NCI-H1417 treated with DMSO at 0.1 percent for 48 hours (cell line): ENCODE data around the gene SULT1B1.
"Not testable (repeated sequence)": the region's sequence is repeated elsewhere in the genome, so short reads cannot be mapped to it uniquely, and the experiment has no call there.

ENCODE experiments used
- DNase-seq: peaks from one replicate; lab custom pipeline; 2025; lab: John Stamatoyannopoulos, UW

SULT1B1 gene

DNA sequence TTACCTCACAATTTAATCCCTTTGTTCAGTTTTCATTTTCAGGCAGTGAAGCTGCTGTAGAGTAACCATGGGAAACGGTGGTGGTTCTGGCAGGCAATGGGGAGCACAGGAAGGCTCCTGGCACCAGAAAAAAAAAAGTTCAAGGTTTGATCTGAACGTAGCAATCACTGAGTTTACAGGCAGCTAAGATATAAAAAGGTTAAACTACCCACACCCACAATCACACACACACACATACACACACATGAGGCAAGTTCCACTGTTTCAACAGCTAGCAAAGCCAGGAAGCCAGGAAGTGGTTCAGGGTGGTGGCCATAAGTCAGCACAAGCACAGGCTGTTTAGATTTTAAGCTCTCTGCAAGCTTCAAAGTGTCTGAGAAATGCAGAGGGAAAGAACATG is at the start of gene SULT1B1:
Gene SULT1B1, minus strand, starts transcription at position 166 of the 400 bp plus-strand sequence. CDS start 5,403 bp downstream, outside the sequence.
- DNase-seq = no peak

- no peak for DNase-seq
Observed at GRCh38 chr4:69800599-69800998, 40.2 kb upstream of the SULT1B1 start.

DNA sequence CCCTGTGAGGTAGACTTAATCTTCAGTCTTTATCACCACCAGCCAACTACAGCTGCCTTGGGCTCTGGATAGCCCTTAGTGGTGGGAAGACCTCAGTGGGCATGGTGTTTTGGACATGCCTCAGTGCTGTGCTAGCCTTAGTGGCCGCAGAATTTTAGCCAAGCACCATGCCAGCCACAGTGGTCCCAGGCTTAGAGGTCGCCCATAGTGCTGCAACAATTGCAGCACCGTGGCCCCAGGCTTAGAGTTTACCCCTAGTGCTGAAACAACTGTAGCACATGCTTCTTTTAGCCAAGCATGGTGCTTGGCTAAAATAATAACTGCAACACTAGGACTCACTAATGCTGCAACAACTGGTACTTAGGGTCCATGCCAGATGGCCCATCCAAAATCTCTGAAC is 38.9 kb upstream of the SULT1B1 start:
- no peak for DNase-seq

DNA sequence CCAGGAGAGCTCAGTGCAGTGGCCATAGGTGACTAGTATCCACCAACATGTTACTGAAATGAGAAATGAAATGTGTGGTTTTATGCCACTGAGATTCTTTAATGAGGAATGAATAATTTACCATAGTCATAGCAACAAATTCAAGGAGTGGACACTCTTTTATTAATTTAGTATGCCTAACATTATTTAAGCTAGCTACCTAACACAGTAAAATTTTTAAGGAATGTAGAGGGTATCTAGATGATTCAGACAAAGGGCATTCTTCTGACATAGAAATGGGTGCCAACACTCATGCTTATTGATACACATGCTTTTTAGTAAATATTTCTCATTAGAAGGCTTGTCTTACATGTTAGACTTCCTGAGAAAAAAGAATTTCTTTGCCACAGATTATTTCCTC is 33.3 kb upstream of the SULT1B1 start:
- DNase-seq = no peak

DNA sequence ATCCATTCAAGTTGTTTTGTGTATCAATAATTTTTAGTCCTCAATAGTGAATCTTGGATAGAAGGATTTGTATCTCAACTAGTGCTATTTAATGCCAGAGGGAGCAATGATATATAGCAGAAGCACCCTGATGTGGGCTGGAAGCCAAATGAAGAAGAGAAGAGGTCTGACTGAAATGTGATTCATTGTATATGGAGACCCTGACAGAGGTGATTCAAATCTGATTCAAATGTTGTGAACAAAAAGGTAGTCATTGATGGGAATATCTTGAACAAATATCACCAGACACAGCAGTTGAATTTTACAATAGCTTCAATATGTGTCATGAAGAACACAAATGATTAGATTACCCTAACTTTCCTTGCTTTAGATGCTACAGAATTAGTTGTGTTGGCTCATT is 27.5 kb upstream of the SULT1B1 start:
- DNase-seq = no peak

GRCh38 chr4:69786547-69786946 is 26.1 kb upstream of the SULT1B1 start:
- DNase-seq = no peak

DNA sequence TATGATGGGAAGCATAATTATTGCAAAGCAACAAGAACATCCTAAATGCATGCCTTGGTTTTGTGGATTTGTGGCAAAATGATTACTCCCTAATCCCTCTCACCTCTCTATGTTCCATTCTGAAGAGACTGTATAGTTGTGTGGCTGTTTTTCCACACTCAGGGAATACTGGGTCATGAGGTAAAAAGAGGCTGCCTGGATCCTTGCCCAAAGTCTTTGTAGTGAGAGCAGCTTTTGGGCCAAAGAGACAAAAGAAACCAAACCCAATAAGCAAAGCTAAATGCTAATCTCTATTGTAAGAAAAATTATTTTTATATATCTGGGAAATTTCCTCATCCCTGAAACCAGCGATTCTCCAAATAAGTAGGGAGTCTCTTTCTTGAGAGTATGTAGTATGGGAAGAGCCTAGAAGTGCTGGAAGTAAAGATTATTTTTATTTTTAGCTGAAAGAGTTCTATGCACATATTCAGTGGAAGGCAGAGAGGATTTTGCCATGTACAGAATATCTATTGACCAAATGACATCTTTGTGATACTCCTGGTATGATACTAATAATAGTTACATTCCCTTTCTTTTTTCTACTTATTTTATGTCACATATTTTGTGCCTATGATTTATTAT is 24.9 kb upstream of the SULT1B1 start:
- no peak for DNase-seq

DNA sequence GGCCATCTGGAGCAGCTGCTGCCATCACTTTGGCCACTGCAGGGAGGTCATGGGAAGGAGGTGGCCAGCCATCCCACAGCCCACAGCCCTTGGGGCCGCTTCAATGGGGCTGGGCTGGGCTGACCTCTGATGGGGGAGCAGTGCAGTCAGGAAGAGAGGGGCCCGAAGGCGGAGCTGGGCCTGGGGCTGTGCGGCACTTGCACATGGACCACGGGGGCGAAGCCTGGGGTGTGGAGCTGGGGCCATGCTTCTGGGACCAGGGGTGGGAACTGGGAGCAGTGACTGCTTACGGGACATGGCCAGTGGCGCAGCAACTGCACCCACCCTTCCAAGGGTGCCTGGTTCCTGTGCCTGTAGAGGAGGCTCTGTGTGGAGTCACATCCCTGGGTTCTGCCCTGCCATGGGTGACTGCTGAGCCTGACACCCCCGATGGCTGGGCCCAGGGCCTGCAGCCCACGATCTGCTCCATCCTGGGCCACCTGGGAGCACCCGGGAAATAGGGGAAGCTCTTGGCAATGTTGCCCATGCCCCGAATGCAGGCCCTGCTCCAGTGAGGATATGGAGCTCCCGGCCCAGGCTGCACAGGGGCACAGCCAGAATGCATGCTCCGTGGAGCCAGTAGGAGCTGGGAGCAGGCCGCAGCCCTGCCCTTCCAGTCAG is 22.4 kb upstream of the SULT1B1 start:
- DNase-seq = no peak

GRCh38 chr4:69781458-69782418 is 21.3 kb upstream of the SULT1B1 start:
- peak; percentile 40 for DNase-seq

- no peak for DNase-seq
Observed at GRCh38 chr4:69780141-69780540, 19.7 kb upstream of the SULT1B1 start.

DNA sequence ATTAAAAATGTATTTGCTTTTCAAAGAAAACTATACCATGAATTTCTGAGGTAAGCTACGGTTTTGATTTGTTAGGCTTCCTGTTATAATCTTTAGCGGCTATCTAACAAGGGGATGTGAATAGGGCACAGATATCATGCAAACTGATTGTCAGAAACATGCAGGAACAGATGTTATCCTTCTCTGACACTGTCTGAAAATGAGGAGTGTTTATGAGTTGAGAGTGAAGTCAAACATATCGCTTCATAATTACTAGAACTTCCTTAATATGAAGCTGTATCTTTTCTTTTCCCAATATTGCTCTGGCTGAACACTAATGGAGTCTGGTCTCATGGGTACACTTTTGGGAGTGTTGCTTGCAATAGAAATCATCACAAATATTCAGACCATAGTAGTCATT is 16.3 kb upstream of the SULT1B1 start:
- DNase-seq = no peak

GRCh38 chr4:69775321-69775867 is 15.0 kb upstream of the SULT1B1 start:
- DNase-seq = no peak

DNA sequence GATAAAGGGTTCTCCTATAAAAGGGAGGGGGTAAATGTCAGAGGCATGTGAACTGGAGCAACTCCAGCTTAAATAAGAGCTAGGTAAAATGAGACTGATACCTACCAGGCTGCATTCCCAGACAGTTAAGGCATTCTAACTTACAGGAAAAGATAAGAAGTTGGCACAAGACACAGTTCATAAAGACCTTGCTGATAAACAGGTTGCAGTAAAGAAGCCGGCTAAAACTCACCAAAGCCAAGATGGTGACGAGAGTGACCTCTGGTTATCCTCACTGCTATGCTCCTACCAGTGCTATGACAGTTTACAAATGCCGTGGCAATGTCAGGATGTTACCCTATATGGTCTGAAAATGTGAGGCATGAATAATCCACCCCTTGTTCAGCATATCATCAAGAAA is 13.1 kb upstream of the SULT1B1 start:
- no peak for DNase-seq

GRCh38 chr4:69768554-69768953 is 8.1 kb upstream of the SULT1B1 start:
- DNase-seq = not testable (repeated sequence)

- DNase-seq = no peak
Observed at GRCh38 chr4:69765751-69766150, 5.3 kb upstream of the SULT1B1 start.

DNA sequence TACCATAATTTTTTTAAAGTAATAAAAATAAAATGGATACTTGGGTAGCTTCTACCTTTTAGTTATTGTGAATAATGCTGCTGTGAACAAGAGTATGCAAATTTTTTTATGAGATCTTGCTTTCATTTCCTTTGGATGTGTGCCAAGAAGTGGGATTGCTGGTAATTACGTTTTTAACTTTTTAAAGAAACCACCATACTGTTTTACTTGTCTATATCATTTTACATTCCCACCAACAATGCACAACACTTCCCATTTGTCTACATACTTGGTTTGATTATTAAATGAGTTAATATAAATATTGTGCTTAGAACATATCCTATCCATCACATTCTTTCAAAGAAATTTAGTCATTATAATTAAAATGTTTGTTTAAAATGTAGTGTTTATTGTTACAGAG is 3.9 kb upstream of the SULT1B1 start:
- no peak for DNase-seq

- no peak for DNase-seq
Observed at GRCh38 chr4:69763233-69763632, 2.8 kb upstream of the SULT1B1 start.

GRCh38 chr4:69759189-69759604 is 1.2 kb downstream of the SULT1B1 start:
- no peak for DNase-seq

DNA sequence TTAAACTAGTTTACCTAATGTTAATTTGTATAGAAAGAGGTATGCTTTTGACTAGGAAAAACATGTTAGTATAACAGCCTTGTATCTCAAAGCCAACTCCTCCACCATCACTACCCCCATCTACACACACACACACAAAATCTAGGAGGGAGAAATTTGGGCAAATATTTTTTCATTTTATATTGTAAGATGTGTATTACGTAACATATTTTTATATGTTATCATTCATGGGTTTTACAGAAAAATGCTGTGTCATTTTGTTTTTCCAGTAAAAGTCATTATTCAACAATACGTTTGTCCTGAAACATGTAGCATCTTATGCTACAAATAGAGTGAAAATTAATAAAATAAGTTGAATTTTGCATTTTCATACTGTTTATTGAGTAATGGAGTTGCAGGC is 3.0 kb downstream of the SULT1B1 start:
- DNase-seq = no peak

GRCh38 chr4:69754926-69755580 is 5.4 kb downstream of the SULT1B1 start:
- no peak for DNase-seq

DNA sequence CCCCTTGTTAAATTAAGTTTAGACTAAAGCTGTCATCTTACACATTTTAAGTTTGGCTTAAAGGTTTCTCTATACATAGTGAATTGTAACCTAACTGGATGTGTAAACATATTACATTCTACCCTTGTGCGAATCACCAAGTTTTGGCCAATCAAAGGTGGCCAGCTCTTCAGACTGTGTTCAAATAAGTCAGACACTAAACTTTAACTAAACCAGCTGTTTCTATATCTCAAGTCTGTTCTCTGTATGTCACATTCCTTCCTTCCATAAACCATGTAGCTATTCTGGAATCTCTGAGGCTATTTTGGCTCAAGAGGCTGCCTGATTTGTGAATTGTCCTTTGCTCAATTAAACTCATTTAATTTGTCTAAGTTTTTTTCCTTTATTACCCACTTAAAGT is 6.7 kb downstream of the SULT1B1 start:
- DNase-seq = no peak

DNA sequence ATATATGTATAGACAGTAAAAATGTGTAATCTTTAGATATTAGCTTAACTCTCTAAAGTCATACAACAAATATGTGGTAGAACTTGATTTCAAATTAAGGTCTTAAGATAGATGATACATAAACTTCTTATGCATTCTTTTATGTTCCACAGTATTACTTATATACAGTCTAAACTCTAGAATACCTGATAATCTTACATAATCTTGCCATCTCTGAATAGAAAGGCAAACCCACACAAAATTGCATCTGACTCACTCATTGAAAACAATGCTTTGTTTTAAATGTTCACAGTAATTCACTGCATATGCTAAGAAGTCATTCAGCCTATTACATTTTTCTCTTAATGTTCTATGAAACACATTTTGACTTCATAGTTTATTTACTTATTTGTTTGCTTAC is 10.1 kb downstream of the SULT1B1 start:
- no peak for DNase-seq
